Measurements from ENCODE around the gene RASL11A.
"Not testable (repeated sequence)": the region's sequence is repeated elsewhere in the genome, so short reads cannot be mapped to it uniquely, and the experiment has no call there.

RASL11A gene

GRCh38 chr13:27300941-27301586 lies 30.4 kb downstream of the RASL11A start:
- no peak for DNase-seq (ENCODE audit: low spot score)

- DNase-seq (ENCODE audit: low spot score) = no peak
Observed at GRCh38 chr13:27302643-27303262, 32.1 kb downstream of the RASL11A start.

DNA sequence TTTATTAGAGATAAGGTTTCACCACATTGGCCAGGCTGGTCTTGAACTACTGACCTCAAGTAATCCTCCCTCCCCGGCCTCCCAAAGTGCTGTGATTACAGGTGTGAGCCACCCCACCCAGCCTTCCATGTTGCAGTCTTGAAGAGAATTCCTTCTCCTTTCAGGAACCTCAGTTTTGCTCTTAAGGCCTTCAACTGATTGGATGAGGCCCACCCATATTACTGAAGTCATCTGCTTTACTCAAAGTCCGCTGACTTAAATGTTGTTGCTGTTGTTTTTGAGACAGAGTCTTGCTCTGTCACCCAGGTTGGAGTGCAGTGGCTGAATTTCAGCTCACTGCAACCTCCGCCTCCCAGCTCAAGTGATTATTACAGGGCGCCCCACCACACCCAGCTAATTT lies 33.5 kb downstream of the RASL11A start:
- DNase-seq (ENCODE audit: low spot score) = no peak

DNA sequence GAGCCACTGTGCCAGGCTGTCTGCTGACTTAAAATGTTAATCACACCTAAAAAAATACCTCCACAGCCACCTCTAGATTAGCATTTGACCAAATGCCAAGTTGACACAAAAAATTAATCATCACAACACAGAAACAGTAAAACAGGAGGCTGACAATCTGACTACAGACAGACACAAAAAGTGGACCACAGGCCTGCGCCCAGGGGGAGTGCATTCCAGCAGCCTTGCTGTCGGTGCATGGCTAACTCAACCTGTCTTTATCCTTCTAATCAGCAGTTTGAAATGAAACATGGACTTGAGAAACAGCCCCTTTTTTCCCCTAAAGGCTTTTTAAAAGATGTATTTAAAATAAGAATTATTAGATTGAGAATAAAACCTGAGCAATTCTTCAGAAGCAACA lies 34.0 kb downstream of the RASL11A start:
- no peak for DNase-seq (ENCODE audit: low spot score)

GRCh38 chr13:27306364-27306763 lies 35.7 kb downstream of the RASL11A start:
- no peak for DNase-seq (ENCODE audit: low spot score)

DNA sequence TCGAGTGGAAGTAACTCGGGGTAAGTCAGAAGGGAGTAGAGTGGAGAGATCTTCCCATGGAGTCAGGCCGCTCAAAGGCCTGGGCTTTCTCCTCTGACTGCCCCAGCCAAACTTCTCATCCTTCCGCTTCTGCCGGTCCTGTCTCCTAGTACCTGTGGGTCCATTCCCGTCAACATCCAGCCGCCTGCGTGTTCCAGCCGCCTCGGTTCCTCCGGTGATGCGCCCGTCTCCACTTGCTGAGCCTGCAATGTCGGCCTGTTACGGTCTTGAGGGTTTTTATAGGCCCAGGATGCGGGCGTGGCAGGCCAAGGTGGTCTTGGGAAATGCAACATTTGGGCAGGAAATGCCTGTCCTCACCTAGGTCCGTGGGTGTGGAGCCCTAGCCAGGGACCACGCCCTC lies 38.3 kb downstream of the RASL11A start:
- DNase-seq (ENCODE audit: low spot score) = no peak

DNA sequence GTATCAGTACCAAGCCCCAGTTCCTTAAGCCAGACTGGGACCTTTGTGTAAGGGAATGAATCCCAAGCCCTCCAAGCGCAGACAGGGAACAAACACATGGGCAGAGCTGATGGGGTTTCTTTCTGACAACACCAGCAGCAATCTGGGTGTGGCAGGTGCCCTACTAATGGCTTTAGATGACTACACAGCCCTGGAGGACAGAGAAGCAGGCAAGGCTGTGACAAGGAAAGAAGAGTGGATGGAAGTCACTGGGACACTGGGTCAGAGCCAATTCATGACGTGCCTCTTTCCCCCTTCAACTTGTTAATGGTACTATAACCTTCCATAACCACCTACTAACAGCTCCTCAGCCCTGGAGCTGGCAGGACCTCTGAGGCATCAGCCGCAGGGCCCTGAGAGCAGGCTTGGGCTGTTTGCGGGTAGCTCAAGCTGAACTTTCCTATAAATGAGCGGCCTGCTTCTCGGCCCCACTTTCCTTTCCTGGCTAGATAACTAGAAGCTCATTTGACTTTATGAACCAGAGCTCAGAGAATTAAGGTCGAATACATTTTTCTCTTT lies 38.9 kb downstream of the RASL11A start:
- peak; percentile 75 for DNase-seq (ENCODE audit: low spot score)

DNA sequence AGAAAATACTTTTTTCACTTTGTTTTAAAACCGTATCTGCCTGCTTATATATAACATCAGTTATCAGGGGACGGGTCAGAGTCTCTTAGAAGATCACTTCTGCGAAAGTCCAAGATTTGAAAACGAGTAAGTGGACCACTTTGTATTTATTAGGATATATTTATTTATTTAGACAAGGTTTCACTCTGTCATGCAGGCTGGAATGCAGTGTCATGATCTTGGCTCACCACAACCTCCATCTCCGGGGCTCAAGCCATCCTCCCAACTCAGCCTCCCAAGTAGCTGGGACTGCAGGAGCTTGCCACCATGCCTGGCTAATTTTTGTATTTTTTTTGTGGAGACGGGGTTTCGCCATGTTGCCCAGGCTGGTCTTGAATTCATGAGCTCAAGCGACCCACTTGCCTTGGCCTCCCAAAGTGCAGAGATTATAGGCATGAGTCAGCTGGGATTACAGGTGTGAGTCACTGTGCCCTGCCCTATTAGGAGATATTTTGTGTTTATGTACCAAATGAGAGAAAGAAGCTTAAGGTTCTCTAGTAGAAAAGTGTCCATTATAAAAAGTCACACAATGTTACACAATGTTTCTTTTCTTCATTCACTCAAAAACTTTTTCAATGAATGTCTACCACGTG lies 39.5 kb downstream of the RASL11A start:
- peak; percentile 74 for DNase-seq (ENCODE audit: low spot score)

- no peak for DNase-seq (ENCODE audit: low spot score)
Observed at GRCh38 chr13:27310946-27311345, 40.3 kb downstream of the RASL11A start.

- no peak for DNase-seq (ENCODE audit: low spot score)
Observed at GRCh38 chr13:27311518-27312210, 41.0 kb downstream of the RASL11A start.

GRCh38 chr13:27313770-27314169 lies 43.1 kb downstream of the RASL11A start:
- DNase-seq (ENCODE audit: low spot score) = no peak

DNA sequence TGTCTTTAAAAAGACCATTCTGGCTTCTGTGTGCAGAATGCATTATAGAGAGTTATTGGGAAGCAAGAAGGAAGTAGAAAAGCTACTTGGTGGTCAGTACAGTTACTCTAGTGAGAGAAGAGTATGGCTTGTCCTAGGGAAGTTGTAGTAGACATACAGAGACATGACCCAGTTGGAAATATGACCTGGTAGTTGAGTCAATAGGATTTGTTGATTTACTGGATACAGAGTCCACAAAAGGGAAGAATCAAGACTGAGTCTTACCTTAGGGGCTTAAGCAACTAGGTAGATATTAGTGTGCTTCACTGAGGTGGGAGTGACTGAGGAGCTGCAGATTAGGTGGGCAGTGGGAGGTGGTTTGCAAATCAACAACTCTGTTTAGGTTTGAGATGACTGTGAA lies 48.8 kb downstream of the RASL11A start:
- DNase-seq (ENCODE audit: low spot score) = no peak

- no peak for DNase-seq (ENCODE audit: low spot score)
Observed at GRCh38 chr13:27321468-27322431, 51.1 kb downstream of the RASL11A start.

- DNase-seq (ENCODE audit: low spot score) = not testable (repeated sequence)
Observed at GRCh38 chr13:27322443-27322842, 51.8 kb downstream of the RASL11A start.
